NOMO-1 (cell line): ENCODE results near the gene NKD2.
"Not testable (repeated sequence)": the region's sequence is repeated elsewhere in the genome, so short reads cannot be mapped to it uniquely, and the experiment has no call there.

Experiments
- DNase-seq, 2 experiments: peaks; one replicate each; lab custom pipeline; 2025; ENCODE audit not compliant: unreplicated experiment in 2 of 2; lab: John Stamatoyannopoulos, UW

The NKD2 gene, protein sequence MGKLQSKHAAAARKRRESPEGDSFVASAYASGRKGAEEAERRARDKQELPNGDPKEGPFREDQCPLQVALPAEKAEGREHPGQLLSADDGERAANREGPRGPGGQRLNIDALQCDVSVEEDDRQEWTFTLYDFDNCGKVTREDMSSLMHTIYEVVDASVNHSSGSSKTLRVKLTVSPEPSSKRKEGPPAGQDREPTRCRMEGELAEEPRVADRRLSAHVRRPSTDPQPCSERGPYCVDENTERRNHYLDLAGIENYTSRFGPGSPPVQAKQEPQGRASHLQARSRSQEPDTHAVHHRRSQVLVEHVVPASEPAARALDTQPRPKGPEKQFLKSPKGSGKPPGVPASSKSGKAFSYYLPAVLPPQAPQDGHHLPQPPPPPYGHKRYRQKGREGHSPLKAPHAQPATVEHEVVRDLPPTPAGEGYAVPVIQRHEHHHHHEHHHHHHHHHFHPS

DNA sequence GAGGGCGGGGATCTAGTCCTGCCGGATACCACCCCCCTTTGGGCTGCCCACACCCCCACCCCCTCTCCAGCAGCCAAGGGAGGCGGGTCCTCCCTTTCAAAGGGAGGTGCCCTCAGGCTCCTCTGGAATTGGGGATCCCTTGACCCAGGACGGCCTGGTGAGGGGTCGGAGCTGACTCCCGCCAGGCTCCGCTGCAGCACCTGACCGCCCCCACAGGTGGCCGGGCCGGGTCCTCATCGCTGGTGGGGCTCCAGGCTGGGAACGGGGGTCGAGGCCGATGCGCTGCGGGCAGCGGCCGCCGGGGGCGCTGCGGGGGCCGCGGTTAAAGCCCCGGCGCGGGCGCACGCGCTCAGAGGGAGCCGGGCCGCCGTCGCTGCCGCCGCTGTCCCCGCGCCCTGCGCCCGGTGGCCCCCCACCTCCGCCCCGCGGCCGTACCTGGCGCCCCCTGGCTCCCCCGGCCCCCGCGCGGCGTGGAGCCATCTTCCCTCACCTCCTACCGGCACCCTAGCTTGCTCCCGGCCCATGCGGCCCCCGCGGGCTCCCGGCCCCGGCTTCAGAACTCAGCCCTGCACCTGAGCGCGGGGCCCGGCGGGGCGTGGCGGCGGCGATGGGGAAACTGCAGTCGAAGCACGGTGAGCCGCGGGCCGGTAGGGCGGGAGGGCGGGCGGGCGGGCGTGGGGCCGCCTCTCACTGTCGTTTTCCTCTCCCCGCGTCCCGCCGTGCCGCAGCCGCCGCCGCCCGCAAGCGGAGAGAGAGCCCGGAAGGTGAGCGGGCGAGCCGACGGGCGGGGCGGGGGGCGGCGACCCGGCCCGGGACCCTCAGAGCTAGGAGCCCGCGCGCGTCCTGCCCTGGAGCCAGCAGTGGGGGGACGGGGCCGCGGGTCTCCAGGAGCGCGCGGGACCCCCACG is at the start of gene NKD2:
TSS of gene NKD2 (plus strand) at position 352 of the 908 bp plus-strand sequence. CDS start at position 608, 256 bp downstream.
- peak; percentile 59 to 70 for DNase-seq

DNA sequence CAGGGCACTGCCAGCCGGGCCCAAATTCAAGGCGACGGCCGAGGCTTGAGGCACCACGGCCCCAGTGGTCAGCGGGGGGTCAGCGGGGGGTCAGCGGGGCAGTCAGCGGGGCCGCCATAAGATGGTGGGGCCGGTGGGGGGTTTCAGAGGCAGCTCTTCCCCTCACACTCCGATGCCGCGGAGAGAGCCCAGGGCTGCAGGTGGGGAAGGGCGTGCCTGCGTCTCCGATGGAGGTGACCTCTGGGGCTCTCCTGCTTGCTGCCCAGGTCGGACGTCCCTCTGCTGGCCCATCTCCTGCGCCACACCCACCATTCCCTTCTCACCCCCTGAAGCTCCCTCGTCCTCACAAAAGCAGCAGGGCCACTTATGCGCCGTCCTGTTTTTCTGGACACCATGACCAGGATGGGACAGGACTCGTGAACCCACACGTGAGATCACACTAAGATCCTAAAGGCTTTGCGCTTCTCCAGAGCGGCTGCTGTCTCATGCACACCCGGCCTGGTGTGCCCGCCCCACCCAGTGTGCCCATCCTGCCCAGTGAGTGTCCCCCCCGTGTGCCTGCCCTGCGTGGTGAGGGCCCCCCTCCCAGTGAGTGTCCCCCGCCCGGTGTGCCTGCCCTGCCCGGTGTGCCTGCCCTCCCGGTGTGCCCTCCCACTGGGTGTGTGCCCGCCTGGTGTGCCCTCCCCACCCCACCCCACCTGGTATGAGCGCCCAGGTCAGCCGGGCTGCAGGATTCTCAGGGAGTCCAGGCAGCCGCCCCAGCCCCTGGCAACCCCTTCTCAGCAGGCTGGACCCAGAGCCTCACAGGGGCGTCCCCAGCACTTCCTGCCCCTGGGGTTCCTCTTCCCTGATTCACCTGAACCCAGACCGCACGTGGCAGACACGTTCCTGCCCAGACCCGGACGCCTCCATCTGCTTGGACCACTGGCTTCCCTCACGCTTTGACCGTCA is 48.7 kb upstream of the NKD2 start:
- DNase-seq: no peak

DNA sequence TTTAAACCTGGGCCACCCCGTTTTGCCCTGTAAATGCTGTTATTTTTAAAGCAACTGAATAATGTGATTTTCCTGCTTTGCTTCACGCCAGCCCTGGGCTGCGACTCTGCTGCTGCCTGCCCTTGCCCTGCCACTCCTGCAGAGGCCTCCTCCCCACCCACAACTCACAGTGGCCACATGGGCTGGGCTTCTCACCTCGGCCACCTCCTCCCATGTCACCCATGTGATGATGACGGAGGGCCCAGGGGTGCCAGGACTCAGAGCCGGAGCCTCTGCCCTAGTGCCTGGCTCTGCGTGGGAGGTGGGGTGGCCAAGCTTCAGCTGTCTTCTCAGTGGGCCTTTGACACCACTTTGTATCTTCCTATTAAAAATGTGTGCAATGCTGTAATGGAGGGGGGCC is 48.1 kb upstream of the NKD2 start:
- DNase-seq: no peak

DNA sequence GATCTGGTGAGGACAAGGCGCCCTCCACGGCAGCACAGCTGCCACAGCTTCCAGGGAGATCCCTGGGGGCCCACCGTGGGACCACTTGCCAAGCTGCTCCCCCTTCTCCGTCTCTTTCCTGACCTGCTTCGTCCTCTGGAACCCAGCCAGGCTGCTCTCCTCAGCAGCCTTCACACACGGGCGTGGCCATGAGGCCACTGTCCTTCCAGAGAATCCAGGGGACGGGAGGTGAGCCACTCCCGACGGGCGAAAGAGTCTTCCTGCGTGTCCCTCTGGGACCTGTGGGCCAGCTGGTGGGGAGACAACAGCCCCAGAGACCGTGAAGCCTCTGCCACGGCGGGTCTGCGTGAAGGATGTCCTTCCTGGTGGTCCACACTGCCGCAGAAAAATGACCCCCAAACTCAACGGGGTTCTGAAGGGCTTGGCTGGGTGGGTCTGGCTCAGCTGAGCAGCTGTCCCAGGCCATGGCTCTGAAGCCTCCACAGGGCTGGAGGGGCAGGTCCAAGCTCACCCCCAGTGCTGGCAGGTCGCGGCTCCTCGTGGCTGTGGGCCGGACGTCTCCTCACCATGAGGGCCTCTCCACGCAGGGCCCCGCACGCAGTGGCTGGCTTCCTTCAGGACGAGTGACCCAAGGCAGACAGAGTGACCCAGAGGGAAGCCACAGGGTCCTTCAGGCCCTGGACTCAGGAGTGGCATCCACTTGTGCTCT is 47.4 kb upstream of the NKD2 start:
- no peak for DNase-seq

DNA sequence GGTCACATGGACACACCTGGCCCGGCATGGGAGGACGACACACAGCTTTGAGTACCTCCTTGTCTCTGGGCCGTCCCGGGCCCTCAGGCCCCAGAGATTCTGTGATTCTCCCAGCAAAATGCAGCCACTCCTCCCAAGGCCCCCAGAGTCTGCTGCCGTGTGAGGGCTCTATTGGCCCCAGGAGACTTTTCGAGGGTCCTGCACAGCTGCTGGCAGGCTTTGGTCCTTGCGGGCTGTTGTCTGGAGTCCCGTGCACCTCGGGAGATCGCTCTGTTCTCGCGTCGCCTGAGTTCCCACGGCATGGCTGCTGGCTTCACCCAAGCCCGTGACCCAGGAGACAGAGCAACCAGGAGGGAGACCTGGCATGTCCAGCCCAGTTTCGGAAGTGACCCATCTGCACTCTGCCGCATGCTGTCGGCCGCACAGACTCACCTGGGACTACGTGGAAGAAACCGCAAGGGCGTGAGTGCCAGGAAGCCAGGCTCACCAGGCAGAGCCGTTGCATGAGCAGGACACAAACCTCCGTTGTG is 46.8 kb upstream of the NKD2 start:
- DNase-seq: no peak

DNA sequence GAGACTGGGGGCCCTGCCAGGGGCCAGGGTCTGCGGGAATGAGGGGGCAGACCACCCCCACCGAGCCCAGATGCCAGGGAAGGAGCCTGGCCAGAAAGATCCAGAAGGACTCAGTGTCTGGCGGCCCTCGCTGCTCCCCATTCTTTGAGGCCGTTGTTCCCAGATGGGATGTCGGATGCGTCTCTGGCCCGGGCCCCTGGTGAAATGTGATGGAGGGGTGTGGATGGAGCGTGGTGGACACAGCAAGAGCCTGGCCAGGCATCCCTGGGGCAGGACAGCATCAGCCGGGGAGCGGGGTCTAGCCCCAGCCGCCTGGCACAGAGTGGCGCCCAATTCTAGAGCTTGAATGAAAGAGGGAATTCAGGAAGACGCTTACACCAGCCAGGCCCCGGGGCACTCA is 46.2 kb upstream of the NKD2 start:
- no peak for DNase-seq

DNA sequence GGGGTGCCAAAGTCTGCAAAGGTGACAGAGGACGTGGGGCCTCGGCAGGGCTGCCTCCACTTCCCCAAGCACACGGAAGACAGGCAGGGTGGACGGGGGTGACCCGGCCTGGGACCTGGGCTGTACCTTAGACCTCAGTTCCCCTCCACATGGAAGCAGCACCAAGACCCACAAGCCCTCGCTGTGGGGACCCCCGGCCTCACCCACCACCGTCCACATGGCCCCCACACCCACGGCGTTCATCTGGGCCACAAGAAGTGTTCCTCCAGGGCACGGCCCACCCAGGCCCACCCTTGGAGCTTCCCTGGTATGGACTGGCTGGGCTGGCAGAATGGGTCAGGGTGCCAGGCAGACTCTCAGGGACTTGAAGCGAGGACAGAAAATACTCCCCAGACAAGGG is 45.8 kb upstream of the NKD2 start:
- DNase-seq: no peak

DNA sequence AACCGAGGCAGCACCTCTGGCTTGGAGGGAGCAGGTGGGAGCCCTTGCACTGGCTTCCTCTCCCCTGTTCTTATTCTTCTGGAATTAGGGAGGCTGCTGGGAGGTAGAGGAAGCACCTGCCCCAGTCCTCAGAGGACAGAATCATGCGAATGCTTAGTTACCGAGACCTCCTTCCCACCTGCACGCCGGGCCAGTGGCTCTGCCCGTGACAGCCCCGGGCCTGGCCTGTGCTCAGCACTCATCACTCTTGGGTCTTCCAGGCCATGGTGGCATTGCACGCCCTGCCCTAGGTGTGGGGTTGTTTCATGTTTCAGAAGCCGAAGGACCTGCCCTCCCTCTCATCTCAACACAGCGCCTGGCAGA is 45.3 kb upstream of the NKD2 start:
- no peak for DNase-seq

DNA sequence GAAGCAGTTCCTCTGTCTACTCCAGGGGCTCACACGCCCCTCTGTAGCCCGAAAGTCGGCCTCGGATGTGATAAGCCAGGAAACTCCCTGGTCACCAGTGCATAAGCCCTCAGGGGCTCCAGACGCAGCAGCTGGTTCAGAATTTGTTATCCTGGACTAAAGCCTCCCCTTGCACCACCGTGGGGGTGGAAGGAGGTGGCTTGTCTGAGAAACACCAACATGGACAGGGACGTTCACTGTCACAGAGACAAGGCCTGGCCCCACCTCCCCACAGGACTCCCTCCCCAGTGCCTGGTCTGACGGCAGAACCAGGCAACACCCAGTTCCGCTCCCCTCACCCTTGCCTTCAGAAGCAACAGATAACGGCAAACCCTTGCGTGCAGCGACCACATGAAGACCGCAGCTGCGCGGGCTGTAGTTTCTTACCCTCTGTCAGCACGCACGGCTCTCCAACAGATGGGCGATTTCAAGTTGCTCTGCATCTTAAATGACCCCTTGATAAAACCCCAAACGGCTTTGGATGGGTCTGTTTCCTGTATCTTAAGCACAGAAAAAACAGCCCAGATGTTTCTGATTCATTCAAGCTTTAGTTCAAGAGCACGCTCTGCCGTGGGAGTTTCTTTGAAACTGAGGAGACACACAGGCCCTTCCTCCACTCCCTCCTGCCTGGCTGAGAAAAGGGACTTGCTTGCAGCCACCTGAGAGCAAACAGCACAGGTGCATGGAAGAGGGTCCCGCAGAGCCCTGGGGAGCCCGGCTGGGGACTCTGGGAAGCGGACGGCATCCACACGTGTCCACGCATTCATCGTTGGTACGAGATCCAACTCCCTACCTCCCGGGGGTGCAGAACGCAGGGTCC is 44.7 kb upstream of the NKD2 start:
- DNase-seq: peak; percentile 92 to 95

DNA sequence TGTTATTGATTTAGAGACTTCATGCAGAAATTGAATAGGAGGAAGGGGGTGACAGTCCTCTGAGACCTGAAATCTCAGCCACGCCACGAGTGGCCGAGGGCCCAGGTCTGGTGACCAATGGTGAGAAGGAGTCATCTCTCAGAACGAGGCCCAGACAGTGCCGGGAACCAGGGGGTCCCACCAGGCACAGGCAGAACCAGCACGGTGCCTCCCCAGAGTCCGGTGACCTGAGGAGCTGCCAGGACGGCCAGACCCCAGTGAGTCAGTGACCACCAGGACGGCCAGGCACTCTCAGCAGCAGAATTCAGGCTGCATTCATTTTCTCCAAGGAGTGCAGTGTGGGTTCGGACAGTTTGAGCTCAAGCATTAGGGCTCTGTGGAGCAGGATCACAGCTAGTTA is 43.8 kb upstream of the NKD2 start:
- no peak for DNase-seq

DNA sequence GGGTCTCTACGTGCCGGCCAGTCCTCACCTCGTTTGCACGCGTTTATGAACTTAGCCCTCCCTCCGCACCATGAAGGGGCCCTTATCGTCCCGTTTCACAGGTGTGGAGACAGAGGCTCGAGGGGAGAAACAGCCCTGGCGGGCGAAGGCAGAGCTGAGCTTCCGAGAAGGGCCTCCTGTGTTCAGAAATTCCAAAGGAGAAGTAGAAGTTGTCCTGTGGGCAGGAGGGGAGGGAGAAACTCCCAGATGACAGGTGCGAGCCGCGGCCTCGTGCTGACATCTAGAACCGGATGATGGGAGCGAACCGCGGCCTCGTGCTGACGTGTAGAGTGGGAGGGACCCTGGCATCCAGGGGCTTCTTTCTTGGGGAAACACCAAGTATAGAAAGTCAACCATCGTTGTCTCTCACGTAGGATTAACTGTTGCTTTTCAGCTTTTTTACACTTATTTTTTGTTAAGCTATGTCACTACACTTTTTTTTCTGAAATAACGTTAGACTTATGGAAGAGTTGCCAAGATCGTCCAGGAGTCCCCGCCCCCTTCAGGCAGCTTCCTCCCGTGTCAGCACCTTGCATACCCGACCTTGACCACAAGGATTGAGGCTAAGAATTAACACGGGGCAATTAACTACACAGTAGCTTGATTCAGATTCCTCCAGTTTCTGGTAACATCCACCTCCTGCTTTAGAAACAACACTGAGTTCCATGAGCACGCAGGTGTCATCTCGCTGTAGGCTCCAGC is 42.8 kb upstream of the NKD2 start:
- no peak for DNase-seq

DNA sequence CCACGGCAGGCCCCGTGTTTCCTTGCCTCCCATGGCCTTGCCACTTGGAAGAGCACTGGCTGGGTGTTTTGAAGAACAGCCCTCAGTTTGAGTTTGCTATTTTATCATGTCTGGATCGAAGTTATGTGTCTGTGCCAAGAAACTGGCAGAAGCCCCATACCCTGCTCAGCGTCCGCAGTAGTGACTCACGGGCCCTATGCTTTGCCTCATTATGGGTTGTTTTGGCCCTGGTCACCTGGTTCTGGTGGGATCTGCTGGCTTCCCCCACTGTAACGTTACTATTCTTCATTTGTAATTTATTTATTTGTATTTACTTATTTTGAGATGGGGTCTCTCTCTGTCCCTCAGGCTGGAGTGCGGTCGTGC is 42.3 kb upstream of the NKD2 start:
- DNase-seq: no peak

DNA sequence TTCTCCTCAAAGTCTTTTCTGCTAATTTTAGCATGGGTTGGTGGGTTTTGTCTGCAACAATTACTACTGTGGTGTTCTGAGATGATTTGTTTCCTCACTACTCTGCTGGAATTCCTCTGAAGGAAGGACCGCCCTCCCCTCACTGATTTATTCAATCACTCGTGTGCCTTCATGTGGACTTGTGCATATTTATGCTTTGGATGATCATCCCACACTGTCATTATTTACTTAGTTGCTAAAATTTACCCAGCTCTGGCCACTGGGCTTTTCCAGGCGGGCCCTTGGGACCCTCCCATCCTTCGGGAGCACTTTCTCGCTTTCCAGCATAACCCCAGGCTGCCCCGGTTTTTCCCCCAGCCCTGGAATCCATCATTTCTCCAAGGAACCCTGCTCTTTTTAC is 41.7 kb upstream of the NKD2 start:
- DNase-seq: no peak

DNA sequence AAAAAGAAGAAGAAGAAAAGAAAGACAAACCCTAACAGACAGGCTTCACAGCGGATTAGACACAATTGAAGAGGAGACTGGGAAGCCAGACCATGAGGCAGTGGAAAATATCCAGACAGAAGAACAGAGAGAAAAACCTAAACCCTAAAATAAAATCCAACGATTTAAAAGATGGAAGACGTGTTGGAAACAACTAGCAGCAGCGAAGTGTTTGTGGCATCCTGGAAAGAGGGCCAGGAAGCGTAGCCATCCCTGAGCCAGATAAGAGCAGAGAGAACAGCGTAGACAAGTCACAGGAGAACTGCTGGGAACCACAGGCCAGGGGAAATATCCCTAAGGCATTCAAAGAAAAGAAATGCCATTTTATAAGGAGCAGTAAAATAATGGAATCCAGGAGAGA is 39.7 kb upstream of the NKD2 start:
- DNase-seq: no peak

DNA sequence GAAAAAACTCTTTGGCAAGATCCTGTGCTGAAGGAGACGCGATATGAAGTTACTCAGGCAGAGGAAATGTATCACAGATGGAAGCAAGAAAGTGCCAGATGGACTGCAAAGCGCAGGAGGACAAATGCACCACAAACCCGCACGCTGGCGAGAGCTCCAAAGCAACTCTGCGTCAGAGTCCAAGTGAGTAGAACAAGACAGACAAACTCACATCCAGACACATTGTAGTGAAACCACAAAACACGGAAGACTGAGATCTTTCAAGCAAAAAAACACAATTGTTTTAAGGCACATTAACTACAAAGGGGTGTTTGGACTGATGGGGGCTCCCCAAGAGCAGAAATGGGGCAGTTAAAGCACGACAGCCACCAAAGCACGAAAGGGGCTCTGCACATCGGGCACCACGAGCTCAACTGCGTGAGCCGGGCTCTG is 39.2 kb upstream of the NKD2 start:
- no peak for DNase-seq

DNA sequence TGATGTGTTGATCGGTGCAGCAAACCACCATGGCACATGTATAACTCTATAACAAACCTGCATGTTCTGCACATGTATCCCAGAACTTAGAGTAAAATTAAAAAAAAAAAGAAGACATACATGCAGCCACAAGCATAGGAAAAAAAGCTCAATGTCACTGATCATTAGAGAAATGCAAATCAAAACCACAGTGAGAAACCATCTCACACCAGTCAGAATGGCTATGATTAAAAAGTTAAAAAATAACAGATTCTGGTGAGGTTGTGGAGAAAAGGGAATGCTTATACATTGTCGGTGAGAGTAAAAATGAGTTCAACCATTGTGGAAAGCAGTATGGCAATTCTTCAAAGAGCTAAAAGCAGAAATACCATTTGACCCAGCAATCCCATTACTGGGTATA is 36.0 kb upstream of the NKD2 start:
- not testable (repeated sequence) for DNase-seq

DNA sequence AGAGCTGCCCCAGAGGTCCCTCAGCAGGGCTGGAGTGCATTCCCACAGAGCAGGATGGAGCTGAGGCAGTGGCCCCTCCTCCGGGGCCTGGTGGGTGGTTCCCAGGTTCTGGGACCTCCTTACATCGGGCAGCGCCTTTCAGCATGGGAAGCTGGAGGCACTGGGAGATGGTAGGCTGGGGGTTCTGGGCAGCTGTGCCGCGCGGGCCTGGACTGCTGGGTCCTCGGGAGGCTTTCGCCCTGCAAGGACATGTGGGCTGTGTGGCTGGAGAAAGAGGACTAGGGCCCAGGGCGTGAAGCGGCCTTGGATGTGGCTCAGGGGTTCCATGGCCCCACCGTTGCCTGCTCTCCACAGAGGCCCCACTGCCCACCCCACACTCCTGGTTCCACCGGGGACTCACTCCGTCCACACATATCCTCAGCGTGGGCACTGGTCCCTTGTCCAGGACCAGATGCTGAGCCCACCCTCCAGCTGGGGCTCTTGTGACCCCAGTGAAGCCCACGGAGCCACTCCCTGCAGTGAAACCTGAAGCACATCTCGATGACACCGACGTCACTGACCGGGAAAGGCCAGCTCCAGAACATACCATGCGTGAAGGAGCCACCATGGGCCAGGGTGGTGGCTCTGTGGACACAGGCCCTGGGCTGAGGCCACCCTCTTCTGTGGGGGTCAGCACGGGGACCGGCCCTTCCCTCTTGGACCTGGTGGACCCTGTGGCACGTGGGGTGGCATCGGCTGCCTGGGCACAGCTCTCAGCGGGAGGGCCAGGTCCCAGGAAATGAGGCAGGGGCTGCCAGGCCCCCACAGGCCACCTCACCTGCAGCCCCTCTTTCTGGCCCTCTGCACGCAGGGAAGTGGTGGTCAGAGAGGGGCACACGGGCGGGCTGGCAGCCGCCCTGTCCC is 31.5 kb upstream of the NKD2 start:
- DNase-seq: no peak
